HL-60 (cell line): ENCODE measurements around the gene GSK3B.

ENCODE experiments used
- GABPA ChIP-seq: IDR thresholded peaks from 2 replicates; pipeline ENCODE4 v1.6.1; 2012; ENCODE audit warnings: low read depth
- POLR2AphosphoS5 ChIP-seq: IDR thresholded peaks from 2 replicates; pipeline ENCODE4 v1.6.1; 2012; ENCODE audit warnings: low read depth
- TF ChIP-seq, protein P1 (sequence below): IDR thresholded peaks from one replicate; pipeline ENCODE4 v1.5.1; 2011; ENCODE audit warnings: low read length, control low read depth, inconsistent platforms; ENCODE audit not compliant: insufficient read depth
- TF ChIP-seq, protein P2 (sequence below): IDR thresholded peaks from 2 replicates; pipeline ENCODE4 v1.6.1; 2012; ENCODE audit warnings: low read depth; ENCODE audit not compliant: insufficient replicate concordance

DNA sequence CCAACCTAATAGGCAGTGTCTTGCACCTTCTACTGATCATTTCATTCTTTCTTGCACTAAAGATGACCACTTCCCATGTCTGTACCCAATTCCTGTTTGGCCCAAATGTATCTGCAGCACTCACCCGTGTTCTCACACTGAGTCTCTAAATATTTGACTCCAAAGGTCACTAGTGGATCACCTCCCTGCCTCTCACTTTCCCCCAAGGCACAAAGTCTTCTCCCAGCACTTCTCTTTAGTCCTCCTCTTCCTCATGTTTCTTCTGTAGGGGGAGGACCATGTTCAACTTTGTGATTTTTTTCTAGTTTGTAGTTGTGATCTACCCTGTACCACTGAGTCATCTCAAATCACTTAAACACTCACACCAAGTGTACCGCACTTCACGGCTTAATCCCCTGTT is 298.4 kb downstream of the GSK3B start:
- no peak for TF ChIP-seq POLR2AphosphoS5
- TF ChIP-seq, protein P1, sequence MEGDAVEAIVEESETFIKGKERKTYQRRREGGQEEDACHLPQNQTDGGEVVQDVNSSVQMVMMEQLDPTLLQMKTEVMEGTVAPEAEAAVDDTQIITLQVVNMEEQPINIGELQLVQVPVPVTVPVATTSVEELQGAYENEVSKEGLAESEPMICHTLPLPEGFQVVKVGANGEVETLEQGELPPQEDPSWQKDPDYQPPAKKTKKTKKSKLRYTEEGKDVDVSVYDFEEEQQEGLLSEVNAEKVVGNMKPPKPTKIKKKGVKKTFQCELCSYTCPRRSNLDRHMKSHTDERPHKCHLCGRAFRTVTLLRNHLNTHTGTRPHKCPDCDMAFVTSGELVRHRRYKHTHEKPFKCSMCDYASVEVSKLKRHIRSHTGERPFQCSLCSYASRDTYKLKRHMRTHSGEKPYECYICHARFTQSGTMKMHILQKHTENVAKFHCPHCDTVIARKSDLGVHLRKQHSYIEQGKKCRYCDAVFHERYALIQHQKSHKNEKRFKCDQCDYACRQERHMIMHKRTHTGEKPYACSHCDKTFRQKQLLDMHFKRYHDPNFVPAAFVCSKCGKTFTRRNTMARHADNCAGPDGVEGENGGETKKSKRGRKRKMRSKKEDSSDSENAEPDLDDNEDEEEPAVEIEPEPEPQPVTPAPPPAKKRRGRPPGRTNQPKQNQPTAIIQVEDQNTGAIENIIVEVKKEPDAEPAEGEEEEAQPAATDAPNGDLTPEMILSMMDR = no peak
- TF ChIP-seq GABPA = no peak
- TF ChIP-seq, protein P2, sequence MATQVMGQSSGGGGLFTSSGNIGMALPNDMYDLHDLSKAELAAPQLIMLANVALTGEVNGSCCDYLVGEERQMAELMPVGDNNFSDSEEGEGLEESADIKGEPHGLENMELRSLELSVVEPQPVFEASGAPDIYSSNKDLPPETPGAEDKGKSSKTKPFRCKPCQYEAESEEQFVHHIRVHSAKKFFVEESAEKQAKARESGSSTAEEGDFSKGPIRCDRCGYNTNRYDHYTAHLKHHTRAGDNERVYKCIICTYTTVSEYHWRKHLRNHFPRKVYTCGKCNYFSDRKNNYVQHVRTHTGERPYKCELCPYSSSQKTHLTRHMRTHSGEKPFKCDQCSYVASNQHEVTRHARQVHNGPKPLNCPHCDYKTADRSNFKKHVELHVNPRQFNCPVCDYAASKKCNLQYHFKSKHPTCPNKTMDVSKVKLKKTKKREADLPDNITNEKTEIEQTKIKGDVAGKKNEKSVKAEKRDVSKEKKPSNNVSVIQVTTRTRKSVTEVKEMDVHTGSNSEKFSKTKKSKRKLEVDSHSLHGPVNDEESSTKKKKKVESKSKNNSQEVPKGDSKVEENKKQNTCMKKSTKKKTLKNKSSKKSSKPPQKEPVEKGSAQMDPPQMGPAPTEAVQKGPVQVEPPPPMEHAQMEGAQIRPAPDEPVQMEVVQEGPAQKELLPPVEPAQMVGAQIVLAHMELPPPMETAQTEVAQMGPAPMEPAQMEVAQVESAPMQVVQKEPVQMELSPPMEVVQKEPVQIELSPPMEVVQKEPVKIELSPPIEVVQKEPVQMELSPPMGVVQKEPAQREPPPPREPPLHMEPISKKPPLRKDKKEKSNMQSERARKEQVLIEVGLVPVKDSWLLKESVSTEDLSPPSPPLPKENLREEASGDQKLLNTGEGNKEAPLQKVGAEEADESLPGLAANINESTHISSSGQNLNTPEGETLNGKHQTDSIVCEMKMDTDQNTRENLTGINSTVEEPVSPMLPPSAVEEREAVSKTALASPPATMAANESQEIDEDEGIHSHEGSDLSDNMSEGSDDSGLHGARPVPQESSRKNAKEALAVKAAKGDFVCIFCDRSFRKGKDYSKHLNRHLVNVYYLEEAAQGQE = no peak
